ENCODE measurements around the gene ZNF804B.

Gene ZNF804B

GRCh38 chr7:88759230-88760135 lies at the start of gene ZNF804B:
ZNF804B (plus strand) TSS chr7:88759700; CDS start chr7:88759977, 277 bp downstream.
- DNase-seq (ENCODE audit: low read depth in 3 of 3, low spot score in 1 of 3), result no peak

- DNase-seq (ENCODE audit: low read depth in 3 of 3, low spot score in 1 of 3), result no peak
Observed at GRCh38 chr7:88735920-88736319, 23.6 kb upstream of the ZNF804B start.

GRCh38 chr7:88737632-88738031 lies 21.9 kb upstream of the ZNF804B start:
- DNase-seq (ENCODE audit: low read depth in 3 of 3, low spot score in 1 of 3), result no peak

GRCh38 chr7:88746126-88746525 lies 13.4 kb upstream of the ZNF804B start:
- DNase-seq (ENCODE audit: low read depth in 3 of 3, low spot score in 1 of 3), result no peak

- no peak for DNase-seq (ENCODE audit: low read depth in 3 of 3, low spot score in 1 of 3)
Observed at GRCh38 chr7:88756802-88757201, 2.7 kb upstream of the ZNF804B start.

- DNase-seq (ENCODE audit: low read depth in 3 of 3, low spot score in 1 of 3), result no peak
Observed at GRCh38 chr7:88757371-88757770, 2.1 kb upstream of the ZNF804B start.

GRCh38 chr7:88758381-88759229 lies 895 bp upstream of the ZNF804B start:
- DNase-seq (ENCODE audit: low read depth in 3 of 3, low spot score in 1 of 3), result no peak

- DNase-seq (ENCODE audit: low read depth in 3 of 3, low spot score in 1 of 3), result no peak
Observed at GRCh38 chr7:88760136-88760515, 626 bp downstream of the ZNF804B start.

- no peak for DNase-seq (ENCODE audit: low read depth in 3 of 3, low spot score in 1 of 3)
Observed at GRCh38 chr7:88761779-88762178, 2.3 kb downstream of the ZNF804B start.

GRCh38 chr7:88771417-88771816 lies 11.9 kb downstream of the ZNF804B start:
- DNase-seq (ENCODE audit: low read depth in 3 of 3, low spot score in 1 of 3), result no peak

GRCh38 chr7:88772776-88773175 lies 13.3 kb downstream of the ZNF804B start:
- no peak for DNase-seq (ENCODE audit: low read depth in 3 of 3, low spot score in 1 of 3)

- no peak for DNase-seq (ENCODE audit: low read depth in 3 of 3, low spot score in 1 of 3)
Observed at GRCh38 chr7:88775838-88776237, 16.3 kb downstream of the ZNF804B start.

- no peak for DNase-seq (ENCODE audit: low read depth in 3 of 3, low spot score in 1 of 3)
Observed at GRCh38 chr7:88787777-88788176, 28.3 kb downstream of the ZNF804B start.

- DNase-seq (ENCODE audit: low read depth in 3 of 3, low spot score in 1 of 3), result no peak
Observed at GRCh38 chr7:88789480-88790064, 30.1 kb downstream of the ZNF804B start.

- DNase-seq (ENCODE audit: low read depth in 3 of 3, low spot score in 1 of 3), result no peak
Observed at GRCh38 chr7:88791891-88792290, 32.4 kb downstream of the ZNF804B start.

GRCh38 chr7:88792361-88792760 lies 32.9 kb downstream of the ZNF804B start:
- DNase-seq (ENCODE audit: low read depth in 3 of 3, low spot score in 1 of 3), result no peak

GRCh38 chr7:88795553-88795952 lies 36.1 kb downstream of the ZNF804B start, which contains the start of gene TEX47:
TEX47 (minus strand) TSS chr7:88795737; CDS start chr7:88794942, 795 bp downstream.
- no peak for DNase-seq (ENCODE audit: low read depth in 3 of 3, low spot score in 1 of 3)

GRCh38 chr7:88801046-88801445 lies 41.5 kb downstream of the ZNF804B start:
- DNase-seq (ENCODE audit: low read depth in 3 of 3, low spot score in 1 of 3), result no peak

GRCh38 chr7:88806280-88807037 lies 47.0 kb downstream of the ZNF804B start:
- no peak for DNase-seq (ENCODE audit: low read depth in 3 of 3, low spot score in 1 of 3)

- no peak for DNase-seq (ENCODE audit: low read depth in 3 of 3, low spot score in 1 of 3)
Observed at GRCh38 chr7:88818552-88818951, 59.1 kb downstream of the ZNF804B start.

GRCh38 chr7:88826222-88826621 lies 66.7 kb downstream of the ZNF804B start:
- no peak for DNase-seq (ENCODE audit: low read depth in 3 of 3, low spot score in 1 of 3)

All from stimulated activated CD4-positive, alpha-beta T cell treated with anti-CD3 and anti-CD28 coated beads, TNF-alpha, amount 100 ng/mL, for 1 hour (primary cell).